ENCODE measurements around the gene CARHSP1.
"Not testable (repeated sequence)": the region's sequence is repeated elsewhere in the genome, so short reads cannot be mapped to it uniquely, and the experiment has no call there.

Gene CARHSP1

GRCh38 chr16:8803733-8804132 lies 65.1 kb downstream of the CARHSP1 start:
- not testable (repeated sequence) for H3K4me3 Mint-ChIP-seq; H3K27me3 Mint-ChIP-seq (ENCODE audit: low read depth); H3K27ac Mint-ChIP-seq; H3K9me3 Mint-ChIP-seq; DNase-seq (ENCODE audit: low spot score); H3K4me1 Mint-ChIP-seq (ENCODE audit: low read depth)
- peaks cover 56% of the 10 kb centered on the region for H3K36me3 Mint-ChIP-seq (ENCODE audit: low read depth)

Data from T-helper 2 cell treated with Interferon-gamma antibody and Interleukin-4, amounts not matched to agents 5 μg/mL and 100 μg/mL, for 36 hours (primary cell).